ENCODE measurements around the gene ANGPTL7.

Gene ANGPTL7

GRCh38 chr1:11188858-11189451 lies at the start of gene ANGPTL7:
TSS of gene ANGPTL7 (plus strand) at chr1:11189355. CDS start at chr1:11189580, 225 bp downstream.
- no peaks in the 10 kb centered on the region for H3K27me3 Mint-ChIP-seq (ENCODE audit: low read depth)
- H3K27ac Mint-ChIP-seq, result no peak within 1 kb of the TSS
- H3K4me1 Mint-ChIP-seq (ENCODE audit: low read depth), result no peaks in the 10 kb centered on the region
- no peak within 1 kb of the TSS for H3K4me3 Mint-ChIP-seq
- no peak for DNase-seq (ENCODE audit: low spot score)
- no peaks in the 10 kb centered on the region for H3K9me3 Mint-ChIP-seq
- peaks cover 11% of the 10 kb centered on the region for H3K36me3 Mint-ChIP-seq (ENCODE audit: low read depth)

GRCh38 chr1:11142618-11143391 lies 46.4 kb upstream of the ANGPTL7 start:
- no peak overlapping the region for H3K4me3 Mint-ChIP-seq
- DNase-seq (ENCODE audit: low spot score), result no peak
- H3K36me3 Mint-ChIP-seq (ENCODE audit: low read depth), result peaks cover 25% of the 10 kb centered on the region
- H3K4me1 Mint-ChIP-seq (ENCODE audit: low read depth), result no peaks in the 10 kb centered on the region
- H3K27me3 Mint-ChIP-seq (ENCODE audit: low read depth), result no peaks in the 10 kb centered on the region
- H3K27ac Mint-ChIP-seq, result no peak overlapping the region
- no peaks in the 10 kb centered on the region for H3K9me3 Mint-ChIP-seq

GRCh38 chr1:11143401-11143800 lies 45.8 kb upstream of the ANGPTL7 start:
- H3K4me1 Mint-ChIP-seq (ENCODE audit: low read depth), result no peaks in the 10 kb centered on the region
- H3K27ac Mint-ChIP-seq, result peak overlapping the region; percentile 17
- H3K36me3 Mint-ChIP-seq (ENCODE audit: low read depth), result peaks cover 24% of the 10 kb centered on the region
- no peaks in the 10 kb centered on the region for H3K9me3 Mint-ChIP-seq
- no peak for DNase-seq (ENCODE audit: low spot score)
- H3K27me3 Mint-ChIP-seq (ENCODE audit: low read depth), result no peaks in the 10 kb centered on the region
- no peak overlapping the region for H3K4me3 Mint-ChIP-seq

- Mint-ChIP-seq H3K36me3 (ENCODE audit: low read depth) (peaks cover 19% of the 10 kb centered on the region), H3K9me3 (no peaks in the 10 kb centered on the region), H3K27ac (peak overlapping the region; percentile 17), H3K4me3 (no peak overlapping the region), H3K4me1 (ENCODE audit: low read depth) (no peaks in the 10 kb centered on the region), H3K27me3 (ENCODE audit: low read depth) (no peaks in the 10 kb centered on the region)
- no peak for DNase-seq (ENCODE audit: low spot score)
Observed at GRCh38 chr1:11143907-11144306, 45.2 kb upstream of the ANGPTL7 start.

- DNase-seq (ENCODE audit: low spot score), result no peak
- no peaks in the 10 kb centered on the region for H3K9me3 Mint-ChIP-seq
- H3K4me3 Mint-ChIP-seq, result no peak overlapping the region
- H3K27ac Mint-ChIP-seq, result no peak overlapping the region
- H3K27me3 Mint-ChIP-seq (ENCODE audit: low read depth), result no peaks in the 10 kb centered on the region
- no peaks in the 10 kb centered on the region for H3K4me1 Mint-ChIP-seq (ENCODE audit: low read depth)
- peaks cover 18% of the 10 kb centered on the region for H3K36me3 Mint-ChIP-seq (ENCODE audit: low read depth)
Observed at GRCh38 chr1:11144570-11145256, 44.4 kb upstream of the ANGPTL7 start.

- Mint-ChIP-seq H3K4me1 (ENCODE audit: low read depth) (no peaks in the 10 kb centered on the region), H3K27me3 (ENCODE audit: low read depth) (no peaks in the 10 kb centered on the region), H3K4me3 (no peak overlapping the region), H3K9me3 (no peaks in the 10 kb centered on the region), H3K27ac (no peak overlapping the region), H3K36me3 (ENCODE audit: low read depth) (peaks cover 20% of the 10 kb centered on the region)
- no peak for DNase-seq (ENCODE audit: low spot score)
Observed at GRCh38 chr1:11145741-11146140, 43.4 kb upstream of the ANGPTL7 start.

- peaks cover 17% of the 10 kb centered on the region for H3K36me3 Mint-ChIP-seq (ENCODE audit: low read depth)
- no peak for DNase-seq (ENCODE audit: low spot score)
- H3K27me3 Mint-ChIP-seq (ENCODE audit: low read depth), result no peaks in the 10 kb centered on the region
- H3K4me3 Mint-ChIP-seq, result no peak overlapping the region
- H3K9me3 Mint-ChIP-seq, result no peaks in the 10 kb centered on the region
- H3K4me1 Mint-ChIP-seq (ENCODE audit: low read depth), result no peaks in the 10 kb centered on the region
- no peak overlapping the region for H3K27ac Mint-ChIP-seq
Observed at GRCh38 chr1:11147197-11147770, 41.9 kb upstream of the ANGPTL7 start.

GRCh38 chr1:11150326-11150725 lies 38.8 kb upstream of the ANGPTL7 start:
- no peak overlapping the region for H3K27ac Mint-ChIP-seq
- H3K27me3 Mint-ChIP-seq (ENCODE audit: low read depth), result no peaks in the 10 kb centered on the region
- H3K9me3 Mint-ChIP-seq, result no peaks in the 10 kb centered on the region
- no peaks in the 10 kb centered on the region for H3K4me1 Mint-ChIP-seq (ENCODE audit: low read depth)
- H3K4me3 Mint-ChIP-seq, result no peak overlapping the region
- DNase-seq (ENCODE audit: low spot score), result no peak
- peaks cover 19% of the 10 kb centered on the region for H3K36me3 Mint-ChIP-seq (ENCODE audit: low read depth)

GRCh38 chr1:11151114-11151513 lies 38.0 kb upstream of the ANGPTL7 start:
- Mint-ChIP-seq H3K27me3 (ENCODE audit: low read depth) (no peaks in the 10 kb centered on the region), H3K9me3 (no peaks in the 10 kb centered on the region), H3K36me3 (ENCODE audit: low read depth) (peaks cover 19% of the 10 kb centered on the region), H3K4me1 (ENCODE audit: low read depth) (no peaks in the 10 kb centered on the region), H3K4me3 (no peak overlapping the region), H3K27ac (no peak overlapping the region)
- no peak for DNase-seq (ENCODE audit: low spot score)

- Mint-ChIP-seq H3K9me3 (no peaks in the 10 kb centered on the region), H3K4me1 (ENCODE audit: low read depth) (peaks cover 6% of the 10 kb centered on the region), H3K36me3 (ENCODE audit: low read depth) (peaks cover 25% of the 10 kb centered on the region), H3K27ac (no peak overlapping the region), H3K27me3 (ENCODE audit: low read depth) (no peaks in the 10 kb centered on the region), H3K4me3 (no peak overlapping the region)
- DNase-seq (ENCODE audit: low spot score), result no peak
Observed at GRCh38 chr1:11151826-11152612, 37.1 kb upstream of the ANGPTL7 start.

- Mint-ChIP-seq H3K4me3 (no peak overlapping the region), H3K9me3 (no peaks in the 10 kb centered on the region), H3K36me3 (ENCODE audit: low read depth) (peaks cover 27% of the 10 kb centered on the region)
Observed at GRCh38 chr1:11152755-11153154, 36.4 kb upstream of the ANGPTL7 start.

GRCh38 chr1:11153184-11153583 lies 36.0 kb upstream of the ANGPTL7 start:
- Mint-ChIP-seq H3K9me3 (no peaks in the 10 kb centered on the region), H3K27ac (no peak overlapping the region), H3K27me3 (ENCODE audit: low read depth) (no peaks in the 10 kb centered on the region), H3K36me3 (ENCODE audit: low read depth) (peaks cover 27% of the 10 kb centered on the region), H3K4me1 (ENCODE audit: low read depth) (peaks cover 6% of the 10 kb centered on the region), H3K4me3 (no peak overlapping the region)
- no peak for DNase-seq (ENCODE audit: low spot score)

More at GRCh38 chr1:11152755-11153154, 36.4 kb upstream of the ANGPTL7 start:
- Mint-ChIP-seq H3K27ac (no peak overlapping the region), H3K27me3 (ENCODE audit: low read depth) (no peaks in the 10 kb centered on the region), H3K4me1 (ENCODE audit: low read depth) (peaks cover 6% of the 10 kb centered on the region)
- DNase-seq (ENCODE audit: low spot score), result no peak

GRCh38 chr1:11156441-11156840 lies 32.7 kb upstream of the ANGPTL7 start:
- H3K9me3 Mint-ChIP-seq, result no peaks in the 10 kb centered on the region
- H3K36me3 Mint-ChIP-seq (ENCODE audit: low read depth), result peaks cover 25% of the 10 kb centered on the region
- no peaks in the 10 kb centered on the region for H3K27me3 Mint-ChIP-seq (ENCODE audit: low read depth)

More at GRCh38 chr1:11156441-11156840, 32.7 kb upstream of the ANGPTL7 start:
- Mint-ChIP-seq H3K4me1 (ENCODE audit: low read depth) (peaks cover 10% of the 10 kb centered on the region), H3K4me3 (no peak overlapping the region), H3K27ac (no peak overlapping the region)
- no peak for DNase-seq (ENCODE audit: low spot score)
